GM18517 (cell line): ENCODE results near the gene ATP1A4.
"Not testable (repeated sequence)": the region's sequence is repeated elsewhere in the genome, so short reads cannot be mapped to it uniquely, and the experiment has no call there.

ENCODE experiments used
- ATAC-seq: cut with Tn5 transposase; IDR thresholded peaks from one replicate; pipeline ENCODE4 v1.9.1; 2021; ENCODE audit warnings: mild to moderate bottlenecking, moderate library complexity; ENCODE audit not compliant: unreplicated experiment

Gene ATP1A4

GRCh38 chr1:160151303-160151702, at the start of gene ATP1A4:
Gene ATP1A4 (plus strand): TSS chr1:160151603. CDS start chr1:160152041, 438 bp downstream.
- no peak for ATAC-seq

GRCh38 chr1:160101717-160102522, 49.5 kb upstream of the ATP1A4 start:
- no peak for ATAC-seq

- ATAC-seq = no peak
These were observed 47.6 kb upstream of the ATP1A4 start for GRCh38 chr1:160103658-160104408.

- ATAC-seq = no peak
These were observed 46.9 kb upstream of the ATP1A4 start for GRCh38 chr1:160104486-160104885.

- no peak for ATAC-seq
These were observed 46.2 kb upstream of the ATP1A4 start for GRCh38 chr1:160105155-160105554.

- ATAC-seq = no peak
These were observed 43.9 kb upstream of the ATP1A4 start for GRCh38 chr1:160107512-160107911.

- no peak for ATAC-seq
These were observed 42.3 kb upstream of the ATP1A4 start for GRCh38 chr1:160108888-160109662.

GRCh38 chr1:160109686-160110085, 41.7 kb upstream of the ATP1A4 start:
- no peak for ATAC-seq

GRCh38 chr1:160111462-160111861, 39.9 kb upstream of the ATP1A4 start:
- not testable (repeated sequence) for ATAC-seq

- no peak for ATAC-seq
These were observed 39.0 kb upstream of the ATP1A4 start for GRCh38 chr1:160112357-160112756.

GRCh38 chr1:160113407-160113806, 38.0 kb upstream of the ATP1A4 start:
- ATAC-seq = no peak

GRCh38 chr1:160114085-160114484, 37.3 kb upstream of the ATP1A4 start:
- no peak for ATAC-seq

GRCh38 chr1:160115545-160116282, 35.7 kb upstream of the ATP1A4 start, which contains the start of gene ATP1A2:
Gene ATP1A2 (plus strand): TSS chr1:160115759. CDS start chr1:160115862, 103 bp downstream.
- no peak for ATAC-seq

GRCh38 chr1:160116283-160117147, 34.9 kb upstream of the ATP1A4 start:
- no peak for ATAC-seq

- no peak for ATAC-seq
These were observed 34.1 kb upstream of the ATP1A4 start for GRCh38 chr1:160117300-160117699.

- ATAC-seq = no peak
These were observed 33.7 kb upstream of the ATP1A4 start for GRCh38 chr1:160117709-160118183.

- no peak for ATAC-seq
These were observed 32.5 kb upstream of the ATP1A4 start for GRCh38 chr1:160118928-160119327.

GRCh38 chr1:160120797-160121196, 30.6 kb upstream of the ATP1A4 start:
- no peak for ATAC-seq

- ATAC-seq = no peak
These were observed 30.0 kb upstream of the ATP1A4 start for GRCh38 chr1:160121388-160121787.
